ENCODE results near the gene GPR146. TPM values are rescaled to one million over a fixed set of nuclear protein-coding genes. Genes with fewer than 3 reads are reported as not detected.

GPR146 gene, protein sequence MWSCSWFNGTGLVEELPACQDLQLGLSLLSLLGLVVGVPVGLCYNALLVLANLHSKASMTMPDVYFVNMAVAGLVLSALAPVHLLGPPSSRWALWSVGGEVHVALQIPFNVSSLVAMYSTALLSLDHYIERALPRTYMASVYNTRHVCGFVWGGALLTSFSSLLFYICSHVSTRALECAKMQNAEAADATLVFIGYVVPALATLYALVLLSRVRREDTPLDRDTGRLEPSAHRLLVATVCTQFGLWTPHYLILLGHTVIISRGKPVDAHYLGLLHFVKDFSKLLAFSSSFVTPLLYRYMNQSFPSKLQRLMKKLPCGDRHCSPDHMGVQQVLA
- 0.68 and 0.79 TPM in 2 replicates for total RNA-seq

DNA sequence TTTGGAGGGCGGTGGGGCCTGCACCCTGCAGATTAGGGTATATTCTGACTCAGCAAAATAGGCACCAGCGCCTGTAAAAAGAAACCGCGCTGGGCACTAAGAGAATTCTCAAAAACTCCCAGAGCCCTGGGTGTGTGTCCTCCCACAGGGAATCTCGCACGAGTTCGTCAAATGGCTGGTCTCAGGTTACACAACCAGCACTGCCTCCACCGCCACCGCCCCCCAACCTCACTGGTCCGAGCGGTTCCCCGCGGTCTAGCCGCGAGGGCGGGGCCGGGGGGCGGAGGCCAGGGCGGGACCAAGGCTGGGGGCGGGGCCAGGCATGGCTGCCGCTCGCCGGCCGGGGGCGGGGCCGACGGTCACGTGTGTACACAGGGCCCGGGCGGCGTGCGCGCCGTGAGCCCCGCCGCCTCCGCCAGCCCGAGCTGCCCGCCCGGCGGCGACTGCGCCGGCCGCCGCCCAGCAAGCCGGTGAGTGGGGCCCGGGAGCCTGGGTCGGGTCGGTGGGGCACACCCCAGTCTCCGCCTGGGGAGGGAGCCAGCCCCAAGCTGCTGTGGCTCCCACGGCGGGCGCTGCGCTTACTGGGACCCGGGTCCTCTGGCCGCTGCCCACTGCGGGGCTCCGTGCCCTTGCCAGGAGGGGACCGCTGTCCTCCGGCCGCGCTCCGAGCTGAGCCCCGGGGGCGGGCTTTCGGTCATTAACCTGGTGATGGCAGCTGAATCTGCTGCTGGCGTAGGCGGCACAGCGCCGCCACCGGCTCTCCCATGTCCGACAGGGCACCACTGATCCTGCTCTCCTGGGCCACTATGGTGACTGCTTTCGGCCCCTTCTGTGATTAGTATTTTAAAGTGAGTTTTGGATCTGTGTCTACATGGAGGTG is at the start of gene GPR146:
Gene GPR146 (plus strand): TSS at position 358 of the 880 bp plus-strand sequence. CDS start 12,970 bp downstream, outside the sequence.

DNA sequence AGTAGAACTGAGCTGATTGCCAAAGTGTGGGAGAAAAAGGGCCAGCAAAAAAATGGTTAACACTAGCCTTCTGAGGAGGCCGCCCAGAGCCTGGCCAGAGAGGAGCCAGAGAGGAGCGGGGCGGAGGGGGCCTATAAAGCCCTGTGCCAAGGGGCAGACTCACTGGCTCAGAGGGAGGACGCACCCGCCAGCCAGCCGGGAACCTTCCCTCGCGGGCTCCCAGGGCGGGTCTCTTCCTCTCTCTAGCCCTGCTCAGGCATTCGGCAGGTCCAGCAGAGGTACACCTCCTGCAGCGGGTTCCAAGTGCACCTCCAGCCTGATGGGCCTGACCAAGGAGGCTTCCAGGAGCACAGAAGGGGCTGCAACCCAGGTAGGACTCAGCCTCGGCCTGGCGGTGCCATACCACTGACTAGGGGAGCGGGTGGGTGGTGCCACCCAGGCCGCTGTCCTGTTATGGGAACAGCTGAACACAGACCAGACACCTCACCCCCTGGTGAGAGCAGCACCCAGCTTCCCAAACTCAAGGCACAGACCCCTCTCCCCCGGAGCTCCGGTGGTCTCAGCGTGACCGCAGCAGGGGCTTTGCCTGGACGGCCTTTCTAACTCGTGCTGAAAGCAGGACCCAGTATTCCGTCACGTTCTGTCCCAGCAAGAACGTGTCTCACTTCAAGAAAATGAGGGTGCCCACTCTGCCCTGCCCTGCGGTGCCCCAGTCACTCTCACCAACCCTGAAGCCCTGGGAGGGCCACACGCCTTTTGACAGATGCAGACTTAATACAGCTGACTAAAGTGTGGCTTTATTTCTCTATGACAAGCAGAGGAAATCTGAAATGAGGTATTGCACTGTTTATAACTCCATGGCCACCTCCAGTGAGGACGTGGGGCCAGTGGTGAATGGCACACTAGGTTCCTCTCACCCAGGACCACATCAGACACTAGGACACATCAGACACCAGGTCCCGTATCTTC is 43.9 kb downstream of the GPR146 start, which contains the start of gene GPER1:
Gene GPER1 (plus strand): TSS at position 162 of the 969 bp plus-strand sequence. CDS start 3,616 bp downstream, outside the sequence.

Other genes starting within 250 kb of the GPR146 start
- 140 and 204 TPM in 2 replicates for gene SUN1, start 212.1 kb upstream of the GPR146 start, total RNA-seq
- gene GET4, start 168.0 kb upstream of the GPR146 start, total RNA-seq: 21.8 and 24.6 TPM in 2 replicates
- 1.8 and 2.3 TPM in 2 replicates for gene ADAP1, start 89.9 kb upstream of the GPR146 start, total RNA-seq
- gene COX19, start 69.0 kb upstream of the GPR146 start, total RNA-seq: 6.3 and 7.2 TPM in 2 replicates
- gene CYP2W1, start 61.4 kb upstream of the GPR146 start, total RNA-seq: not detected in 2 replicates
- gene GPER1, start 43.6 kb downstream of the GPR146 start, total RNA-seq: 2.5 and 3.2 TPM in 2 replicates
- gene ZFAND2A, start 115.7 kb downstream of the GPR146 start, total RNA-seq: 13.2 and 13.3 TPM in 2 replicates
- gene UNCX, start 188.3 kb downstream of the GPR146 start, total RNA-seq: not detected in 2 replicates